ENCODE measurements around the gene ZNF23.

DNA sequence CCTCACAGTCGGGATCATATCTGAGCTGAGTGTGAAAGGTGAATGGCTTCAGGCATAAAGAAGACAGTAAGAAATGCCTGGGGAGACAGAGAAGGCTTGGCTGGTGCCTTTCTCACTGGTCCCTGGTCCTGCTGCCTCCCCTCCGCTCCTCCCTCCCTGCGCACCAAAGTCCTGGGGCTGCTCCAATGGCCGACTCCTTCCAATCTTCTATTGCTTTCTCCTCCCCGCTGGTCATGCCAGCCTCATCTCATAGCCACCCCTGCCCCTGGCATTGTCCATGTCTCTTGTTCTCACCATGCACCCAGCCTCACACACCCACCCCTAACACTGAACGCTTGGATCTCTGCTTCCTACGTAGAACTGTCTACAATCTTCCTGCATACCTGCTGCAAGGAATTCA is 38.2 kb downstream of the ZNF23 start:
- no peak for TF ChIP-seq CTCF (IDR thresholded peaks at IDR 0.05)
- no peak for TF ChIP-seq POLR2A (IDR thresholded peaks at IDR 0.05)
- TF ChIP-seq EP300 (IDR thresholded peaks at IDR 0.05): no peak
